Testis (tissue), 3 donors: Measurements from ENCODE around the gene IBTK. TPM values are rescaled to one million over a fixed set of nuclear protein-coding genes. Genes with fewer than 3 reads are reported as not detected.

Experiments
- DNase-seq: peaks from one replicate; pipeline ENCODE4 v3.0.0-alpha.2; 2019
- H3K27ac ChIP-seq, 2 donors: fragments of 200-600 bp; sonication (generic); one replicate each; pipeline ENCODE4 v1.5.1; 2019
- H3K27me3 ChIP-seq: fragments of 200-600 bp; sonication (generic); one replicate; pipeline ENCODE4 v1.5.1; 2019
- H3K36me3 ChIP-seq: fragments of 200-600 bp; sonication (generic); one replicate; pipeline ENCODE4 v1.5.1; 2017; ENCODE audit warnings: low read depth; ENCODE audit errors: missing control alignments
- H3K4me1 ChIP-seq: fragments of 200-600 bp; sonication (generic); one replicate; pipeline ENCODE4 v1.5.1; 2019
- H3K4me3 ChIP-seq, 2 donors: fragments of 200-600 bp; sonication (generic); one replicate each; pipeline ENCODE4 v1.5.1; 2017 to 2019
- H3K9me3 ChIP-seq: fragments of 200-600 bp; sonication (generic); one replicate; pipeline ENCODE4 v1.5.1; 2017
- CTCF ChIP-seq, 3 experiments: fragments of 450-650 bp in 2 of 3; fragments of 200-600 bp in 1 of 3; sonication (generic) in 1 of 3; IDR thresholded peaks; one replicate each; pipeline ENCODE4 v1.5.1; 2016 to 2019; ENCODE audit warnings: antibody characterized with exemption in 3 of 3, mild to moderate bottlenecking in 2 of 3, moderate library complexity in 1 of 3
- POLR2A ChIP-seq: fragments of 450-650 bp; IDR thresholded peaks from one replicate; pipeline ENCODE4 v1.6.1; 2017; ENCODE audit warnings: antibody characterized with exemption, mild to moderate bottlenecking, moderate library complexity
- WGBS, 2 donors: methylation state at CpG; one replicate each; pipeline ENCODE4 v1.1.5; 2018; 5-methylcytosine and 5-hydroxymethylcytosine counted together
- intact Hi-C: fragments of 100-400 bp; cut with DNase I; formaldehyde crosslinking; loops from one replicate; pipeline ENCODE4 v1.15.1; 2023; ENCODE audit warnings: low total_unique reads
- polyA plus RNA-seq: library from polyadenylated mRNA; stranded (reverse); fragments of 350-450 nt; fragmentation: Illumina TruSeq; extraction: RNeasy Lipid Tissue Mini Kit (QIAGEN cat#74804); gene quantifications from one replicate; pipeline ENCODE4 v1.2.3, GENCODE V29; 2014; ENCODE audit warnings: low read depth, low replicate concordance; ENCODE audit not compliant: insufficient read depth
- total RNA-seq, 2 donors: library from RNA; depleted of rRNA; stranded (reverse); fragments of >200 nt; gene quantifications; one replicate each; pipeline ENCODE4 v1.2.3, GENCODE V29; 2016

Gene IBTK
- total and polyA plus RNA-seq, 3 donors from 2014 or later, result 13.8 to 26.6 (median 23.9) TPM

GRCh38 chr6:82216549-82216948 lies 31.0 kb downstream of the IBTK start:
- Histone ChIP-seq H3K27ac (no peak overlapping the region), H3K27me3 (no peaks in the 10 kb centered on the region), H3K36me3 (no peaks in the 10 kb centered on the region), H3K9me3 (no peaks in the 10 kb centered on the region), H3K4me1 (no peaks in the 10 kb centered on the region), H3K4me3 (no peak overlapping the region)
- 77 to 83% methylated on average over 2 of the region's 2 CpGs for WGBS, 2 donors
- no peak for DNase-seq
- intact Hi-C loops, result no loop called here
- TF ChIP-seq POLR2A (no peak), CTCF (IDR thresholded peaks at IDR 0.05) (no peak)

GRCh38 chr6:82211326-82211725 lies 36.2 kb downstream of the IBTK start:
- TF ChIP-seq CTCF (IDR thresholded peaks at IDR 0.05), result no peak
- no peak for TF ChIP-seq POLR2A
- Histone ChIP-seq H3K4me1 (no peaks in the 10 kb centered on the region), H3K36me3 (no peaks in the 10 kb centered on the region), H3K27me3 (no peaks in the 10 kb centered on the region), H3K4me3 (no peak overlapping the region), H3K9me3 (no peaks in the 10 kb centered on the region), H3K27ac (no peak overlapping the region)
- 74 to 82% methylated on average over 2 of the region's 2 CpGs for WGBS, 2 donors
- no peak for DNase-seq
- intact Hi-C loops, result no loop called here

GRCh38 chr6:82208913-82209312 lies 38.6 kb downstream of the IBTK start:
- DNase-seq, result no peak
- Histone ChIP-seq H3K27me3 (no peaks in the 10 kb centered on the region), H3K9me3 (no peaks in the 10 kb centered on the region), H3K4me1 (no peaks in the 10 kb centered on the region), H3K4me3 (no peak overlapping the region), H3K36me3 (no peaks in the 10 kb centered on the region), H3K27ac (no peak overlapping the region)
- TF ChIP-seq POLR2A (no peak), CTCF (IDR thresholded peaks at IDR 0.05) (no peak)
- intact Hi-C loops, result no loop called here
- 68 to 81% methylated on average over 4 of the region's 4 CpGs for WGBS, 2 donors

- 56% methylated on average over 1 of the region's 1 CpG for WGBS, 2 donors
- no peaks in the 10 kb centered on the region for H3K36me3 ChIP-seq
- H3K27ac ChIP-seq, result no peak overlapping the region
- intact Hi-C loops, result no loop called here
- DNase-seq, result no peak
- no peaks in the 10 kb centered on the region for H3K9me3 ChIP-seq
- no peak for TF ChIP-seq POLR2A
- TF ChIP-seq CTCF (IDR thresholded peaks at IDR 0.05), result no peak
- no peaks in the 10 kb centered on the region for H3K4me1 ChIP-seq
- H3K4me3 ChIP-seq, result no peak overlapping the region
- H3K27me3 ChIP-seq, result no peaks in the 10 kb centered on the region
Observed at GRCh38 chr6:82205930-82206392, 41.6 kb downstream of the IBTK start.

GRCh38 chr6:82204020-82204419 lies 43.5 kb downstream of the IBTK start:
- no peak overlapping the region for H3K4me3 ChIP-seq
- no peak for DNase-seq
- no peak overlapping the region for H3K27ac ChIP-seq
- H3K9me3 ChIP-seq, result no peaks in the 10 kb centered on the region
- H3K4me1 ChIP-seq, result no peaks in the 10 kb centered on the region
- H3K27me3 ChIP-seq, result no peaks in the 10 kb centered on the region
- intact Hi-C loops, result no loop called here
- TF ChIP-seq POLR2A, result no peak
- no peak for TF ChIP-seq CTCF (IDR thresholded peaks at IDR 0.05)
- H3K36me3 ChIP-seq, result no peaks in the 10 kb centered on the region
